ENCODE data around the gene PSMC5.

DNA sequence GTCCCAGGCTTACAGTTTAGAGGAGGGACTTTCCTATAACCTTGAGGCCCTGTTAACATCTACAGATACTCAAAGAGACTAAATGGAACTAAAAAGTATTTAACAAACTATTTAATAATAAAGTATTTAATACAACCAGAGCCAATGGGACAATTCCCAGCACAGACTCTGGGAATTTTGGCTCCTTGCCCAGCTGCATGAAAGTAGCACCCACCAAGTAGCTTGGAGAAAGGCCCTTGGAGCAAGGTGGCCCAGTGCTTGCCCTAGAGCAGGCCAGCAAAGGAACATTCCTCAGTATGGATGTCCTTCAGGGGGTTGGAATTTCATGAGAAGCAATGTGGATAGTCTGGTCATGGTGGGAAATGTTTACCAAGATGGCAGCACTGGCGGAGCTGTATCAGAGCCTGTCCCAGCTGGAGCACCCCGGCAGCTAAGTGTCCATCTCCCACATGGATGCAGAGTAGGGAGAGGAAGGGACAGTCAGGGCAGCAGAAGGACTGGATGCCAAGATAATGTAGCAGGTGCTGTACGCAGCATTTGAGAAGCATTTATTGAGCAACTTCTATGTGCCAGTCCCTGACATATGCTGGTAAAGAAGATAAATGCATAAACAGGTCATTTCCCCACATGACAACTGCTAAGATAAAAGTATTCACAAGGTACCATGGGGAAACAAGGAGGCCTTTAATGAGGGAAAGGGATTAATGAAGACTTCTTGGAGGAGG, 20.5 kb downstream of the PSMC5 start:
- TF ChIP-seq, protein P1, sequence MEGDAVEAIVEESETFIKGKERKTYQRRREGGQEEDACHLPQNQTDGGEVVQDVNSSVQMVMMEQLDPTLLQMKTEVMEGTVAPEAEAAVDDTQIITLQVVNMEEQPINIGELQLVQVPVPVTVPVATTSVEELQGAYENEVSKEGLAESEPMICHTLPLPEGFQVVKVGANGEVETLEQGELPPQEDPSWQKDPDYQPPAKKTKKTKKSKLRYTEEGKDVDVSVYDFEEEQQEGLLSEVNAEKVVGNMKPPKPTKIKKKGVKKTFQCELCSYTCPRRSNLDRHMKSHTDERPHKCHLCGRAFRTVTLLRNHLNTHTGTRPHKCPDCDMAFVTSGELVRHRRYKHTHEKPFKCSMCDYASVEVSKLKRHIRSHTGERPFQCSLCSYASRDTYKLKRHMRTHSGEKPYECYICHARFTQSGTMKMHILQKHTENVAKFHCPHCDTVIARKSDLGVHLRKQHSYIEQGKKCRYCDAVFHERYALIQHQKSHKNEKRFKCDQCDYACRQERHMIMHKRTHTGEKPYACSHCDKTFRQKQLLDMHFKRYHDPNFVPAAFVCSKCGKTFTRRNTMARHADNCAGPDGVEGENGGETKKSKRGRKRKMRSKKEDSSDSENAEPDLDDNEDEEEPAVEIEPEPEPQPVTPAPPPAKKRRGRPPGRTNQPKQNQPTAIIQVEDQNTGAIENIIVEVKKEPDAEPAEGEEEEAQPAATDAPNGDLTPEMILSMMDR (IDR thresholded peaks at IDR 0.05): no peak
- no peak for TF ChIP-seq POLR2A (IDR thresholded peaks at IDR 0.05)
- TF ChIP-seq POLR2AphosphoS5 (IDR thresholded peaks at IDR 0.05): no peak
